RWPE1 (cell line): ENCODE results near the gene BOD1.

Experiments used
- CTCF ChIA-PET: fragments of 350-600 bp; sonication (Branson Sonifier 250); formaldehyde crosslinking; extraction: SDS; loops from one replicate; lab custom pipeline; 2021; lab: Yijun Ruan, JAX
- POLR2A ChIA-PET: fragments of 400-600 bp; formaldehyde crosslinking; extraction: SDS; loops from one replicate; lab custom pipeline; 2020; ENCODE audit warnings: antibody characterized with exemption; ENCODE audit not compliant: low non-redundant PET; lab: Yijun Ruan, JAX
- DNase-seq: peaks from one replicate; pipeline ENCODE4 v3.0.0; 2012; ENCODE audit warnings: low spot score
- H3K27ac ChIP-seq: fragments of 450-650 bp; 2 replicates; pipeline ENCODE4 v1.5.1; 2017
- CTCF ChIP-seq: fragments of 450-650 bp; conservative IDR thresholded peaks from 2 replicates; pipeline ENCODE4 v1.5.1; 2017; ENCODE audit warnings: low read depth, mild to moderate bottlenecking

Gene BOD1

GRCh38 chr5:173634465-173634983 is 18.1 kb upstream of the BOD1 start:
- DNase-seq = no peak
- no peak overlapping the region for H3K27ac ChIP-seq
- ChIA-PET POLR2A (no interaction called here), CTCF (no interaction called here)
- TF ChIP-seq CTCF = no peak

GRCh38 chr5:173633304-173633703 is 16.9 kb upstream of the BOD1 start:
- CTCF ChIA-PET = interaction anchor here (0.5 to 0.8 kb wide), 3 partner anchors 79 to 684 kb away, joined by 3 to 4 read pairs (median 4); no protein-coding TSS in a partner anchor
- H3K27ac ChIP-seq = peak overlapping the region; percentile 73
- TF ChIP-seq CTCF = no peak
- POLR2A ChIA-PET = no interaction called here
- DNase-seq = peak; percentile 80

GRCh38 chr5:173631478-173631877 is 15.0 kb upstream of the BOD1 start:
- CTCF ChIA-PET = interaction anchor here (0.6 kb wide), 1 partner anchor 472 kb away, joined by 3 read pairs; no protein-coding TSS in a partner anchor
- DNase-seq = no peak
- POLR2A ChIA-PET = no interaction called here
- no peak for TF ChIP-seq CTCF
- no peak overlapping the region for H3K27ac ChIP-seq

GRCh38 chr5:173630724-173631365 is 14.4 kb upstream of the BOD1 start:
- H3K27ac ChIP-seq = no peak overlapping the region
- no peak for DNase-seq
- TF ChIP-seq CTCF = no peak
- ChIA-PET CTCF (interaction anchor here (0.6 kb wide), 1 partner anchor 471 kb away, joined by 3 read pairs; no protein-coding TSS in a partner anchor), POLR2A (no interaction called here)

- POLR2A ChIA-PET = interaction anchor here (0.6 kb wide), 1 partner anchor 13 kb away, joined by 6 read pairs; no protein-coding TSS in a partner anchor
- H3K27ac ChIP-seq = no peak overlapping the region
- CTCF ChIA-PET = interaction anchor here (0.5 to 0.7 kb wide), 3 partner anchors 132 to 203 kb away, joined by 3 to 4 read pairs (median 4); no protein-coding TSS in a partner anchor
- no peak for TF ChIP-seq CTCF
- no peak for DNase-seq
Measured at GRCh38 chr5:173629628-173630027, 13.2 kb upstream of the BOD1 start.

GRCh38 chr5:173628501-173628900 is 12.1 kb upstream of the BOD1 start:
- DNase-seq = no peak
- H3K27ac ChIP-seq = no peak overlapping the region
- CTCF ChIA-PET = interaction anchor here (0.6 to 0.7 kb wide), 3 partner anchors 17 to 942 kb away, joined by 4 to 5 read pairs (median 4); no protein-coding TSS in a partner anchor
- TF ChIP-seq CTCF = no peak
- POLR2A ChIA-PET = no interaction called here
